Measurements from ENCODE around the gene SPNS2.

SPNS2 gene, protein sequence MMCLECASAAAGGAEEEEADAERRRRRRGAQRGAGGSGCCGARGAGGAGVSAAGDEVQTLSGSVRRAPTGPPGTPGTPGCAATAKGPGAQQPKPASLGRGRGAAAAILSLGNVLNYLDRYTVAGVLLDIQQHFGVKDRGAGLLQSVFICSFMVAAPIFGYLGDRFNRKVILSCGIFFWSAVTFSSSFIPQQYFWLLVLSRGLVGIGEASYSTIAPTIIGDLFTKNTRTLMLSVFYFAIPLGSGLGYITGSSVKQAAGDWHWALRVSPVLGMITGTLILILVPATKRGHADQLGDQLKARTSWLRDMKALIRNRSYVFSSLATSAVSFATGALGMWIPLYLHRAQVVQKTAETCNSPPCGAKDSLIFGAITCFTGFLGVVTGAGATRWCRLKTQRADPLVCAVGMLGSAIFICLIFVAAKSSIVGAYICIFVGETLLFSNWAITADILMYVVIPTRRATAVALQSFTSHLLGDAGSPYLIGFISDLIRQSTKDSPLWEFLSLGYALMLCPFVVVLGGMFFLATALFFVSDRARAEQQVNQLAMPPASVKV
- 0.97 to 1.7 reads per million in 2 donors for total RNA-seq

DNA sequence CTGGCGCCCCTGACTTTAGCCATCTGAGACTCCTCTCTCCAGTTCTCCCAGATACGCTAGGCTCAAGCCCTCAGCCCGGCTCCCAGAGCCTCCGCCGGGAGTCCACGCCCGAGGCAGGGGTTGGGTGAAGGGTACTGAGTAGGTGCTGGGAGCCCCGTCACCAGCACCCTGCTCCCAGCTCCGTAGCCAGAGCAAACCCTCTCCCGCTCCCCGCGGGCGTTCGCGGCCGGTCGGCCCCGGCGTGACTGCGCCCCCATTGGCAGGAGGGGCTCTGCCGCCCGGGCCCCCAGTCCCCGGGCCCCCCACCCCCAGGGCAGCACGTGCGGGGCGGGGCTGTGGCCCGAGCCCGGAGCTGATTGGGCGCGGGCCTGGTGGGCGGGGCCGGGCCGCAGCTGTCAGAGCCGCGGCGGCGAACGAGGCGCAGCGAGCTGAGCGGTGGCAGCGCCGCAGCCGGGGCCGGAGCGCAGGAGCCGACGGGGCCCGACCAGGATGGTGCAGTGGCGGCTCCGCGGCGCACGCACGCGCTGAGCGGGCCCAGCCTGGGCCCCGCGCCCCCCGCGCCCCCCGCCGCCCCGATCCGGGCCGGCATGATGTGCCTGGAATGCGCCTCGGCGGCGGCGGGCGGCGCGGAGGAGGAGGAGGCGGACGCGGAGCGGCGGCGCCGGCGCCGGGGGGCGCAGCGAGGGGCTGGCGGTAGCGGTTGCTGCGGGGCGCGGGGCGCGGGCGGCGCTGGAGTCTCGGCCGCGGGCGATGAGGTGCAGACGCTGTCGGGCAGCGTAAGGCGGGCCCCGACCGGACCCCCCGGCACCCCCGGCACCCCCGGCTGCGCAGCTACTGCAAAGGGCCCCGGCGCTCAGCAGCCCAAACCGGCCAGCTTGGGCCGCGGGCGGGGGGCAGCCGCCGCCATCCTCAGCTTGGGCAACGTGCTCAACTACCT lies at the start of gene SPNS2:
Gene SPNS2, plus strand, starts transcription at position 421 of the 937 bp plus-strand sequence. Its CDS starts 167 bp downstream, at position 588.
- peak; percentile 41 for DNase-seq

DNA sequence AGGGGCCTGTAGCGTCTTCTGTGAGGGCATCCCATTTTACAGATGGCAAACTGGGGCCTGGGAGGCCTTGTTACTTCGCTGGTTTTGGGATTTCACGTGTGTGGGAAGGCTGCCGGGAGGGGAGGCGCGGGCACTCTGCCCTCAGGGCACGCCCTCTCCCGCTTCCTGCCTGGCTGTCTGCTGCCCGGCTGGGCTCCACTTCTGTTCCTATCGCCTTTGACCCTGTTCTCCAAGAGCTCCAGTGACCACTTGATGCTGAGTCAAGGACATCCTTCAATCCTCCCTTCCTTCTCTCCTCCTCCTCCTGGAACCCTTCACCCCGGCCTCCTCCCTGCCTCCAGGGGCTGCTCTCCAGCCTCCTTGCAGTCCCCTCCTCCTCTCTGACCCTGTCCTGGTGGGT lies 48.9 kb upstream of the SPNS2 start:
- DNase-seq: no peak

DNA sequence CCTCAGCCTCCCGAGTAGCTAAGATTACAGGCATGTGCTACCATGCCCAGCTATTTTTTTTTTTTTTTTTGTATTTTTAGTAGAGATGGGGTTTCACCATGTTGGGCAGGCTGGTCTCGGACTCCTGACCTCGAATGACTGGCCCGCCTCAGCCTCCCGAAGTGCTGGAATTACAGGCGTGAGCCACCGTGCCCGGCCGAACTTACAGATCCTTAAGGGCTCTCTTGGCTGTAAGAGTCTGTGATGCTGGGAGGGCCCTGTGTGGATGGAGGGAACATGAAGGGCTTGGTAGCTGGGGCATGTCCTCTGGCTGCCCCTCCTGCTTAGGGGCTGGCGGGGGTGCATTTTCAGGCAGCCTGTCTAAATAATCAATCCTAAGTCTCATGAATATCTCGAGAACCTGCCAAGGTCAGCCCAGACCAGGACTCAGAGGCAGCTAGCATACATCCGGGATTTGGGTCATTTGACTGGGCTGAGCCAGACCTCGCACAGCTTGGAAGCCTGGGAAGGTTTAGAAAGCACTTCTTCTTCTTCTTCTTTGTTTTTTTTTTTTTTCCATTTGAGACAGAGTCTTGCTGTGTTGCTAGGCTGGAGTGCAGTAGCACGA lies 47.9 kb upstream of the SPNS2 start:
- DNase-seq: no peak

DNA sequence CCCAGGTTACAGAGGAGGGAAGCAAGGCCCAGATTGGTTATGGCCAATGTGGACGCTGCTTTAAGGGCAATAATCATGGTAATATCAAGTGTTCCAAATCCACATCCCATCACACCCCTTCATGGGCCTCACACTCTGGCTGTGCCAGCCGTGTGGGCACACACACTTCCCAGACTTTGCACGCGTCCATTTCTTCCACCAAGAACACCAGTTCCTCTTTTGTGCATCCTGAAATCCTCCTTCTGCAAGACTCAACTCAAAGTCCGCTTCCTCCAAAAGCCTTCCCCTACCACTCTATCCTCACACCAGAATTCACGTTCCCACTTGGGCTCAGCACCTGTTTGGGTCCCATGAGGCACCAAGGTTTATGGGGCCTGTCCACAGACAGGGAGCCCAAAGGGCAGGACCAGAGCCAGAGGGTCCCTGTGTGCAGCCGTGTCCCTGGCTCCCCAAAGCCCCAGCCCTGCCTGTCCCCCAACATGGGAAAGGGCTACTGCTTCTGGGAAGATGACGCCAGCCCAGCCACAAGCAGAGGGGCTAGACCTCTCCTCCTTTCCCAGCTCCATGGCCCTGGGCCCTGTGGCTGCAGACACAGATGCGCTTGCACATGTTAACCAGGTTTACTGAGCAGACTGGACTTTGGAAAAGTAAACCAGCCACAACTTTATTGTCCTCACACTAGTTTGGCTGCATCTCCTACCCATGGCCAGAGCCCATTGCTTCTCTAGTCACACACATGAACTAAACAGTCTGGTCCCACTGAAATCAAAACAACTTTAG lies 44.7 kb upstream of the SPNS2 start:
- DNase-seq: no peak

DNA sequence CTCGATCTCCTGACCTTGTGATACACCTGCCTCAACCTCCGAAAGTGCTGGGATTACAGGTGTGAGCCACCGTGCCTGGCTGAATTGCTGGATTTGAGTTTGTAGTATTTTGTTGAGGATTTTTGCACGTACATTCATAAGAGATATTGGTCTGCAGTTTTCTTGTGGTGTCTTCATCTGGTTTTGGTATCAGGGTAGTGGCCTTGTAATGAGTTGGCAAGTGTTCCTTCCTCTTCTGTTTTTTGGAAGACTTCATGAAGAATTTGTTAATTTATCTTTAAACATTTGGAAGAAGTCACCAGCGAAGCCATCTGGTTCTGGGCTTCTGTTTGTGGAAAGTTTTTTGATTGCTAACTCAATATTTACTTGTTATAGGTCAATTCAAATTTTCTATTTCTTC lies 38.0 kb upstream of the SPNS2 start:
- DNase-seq: no peak

DNA sequence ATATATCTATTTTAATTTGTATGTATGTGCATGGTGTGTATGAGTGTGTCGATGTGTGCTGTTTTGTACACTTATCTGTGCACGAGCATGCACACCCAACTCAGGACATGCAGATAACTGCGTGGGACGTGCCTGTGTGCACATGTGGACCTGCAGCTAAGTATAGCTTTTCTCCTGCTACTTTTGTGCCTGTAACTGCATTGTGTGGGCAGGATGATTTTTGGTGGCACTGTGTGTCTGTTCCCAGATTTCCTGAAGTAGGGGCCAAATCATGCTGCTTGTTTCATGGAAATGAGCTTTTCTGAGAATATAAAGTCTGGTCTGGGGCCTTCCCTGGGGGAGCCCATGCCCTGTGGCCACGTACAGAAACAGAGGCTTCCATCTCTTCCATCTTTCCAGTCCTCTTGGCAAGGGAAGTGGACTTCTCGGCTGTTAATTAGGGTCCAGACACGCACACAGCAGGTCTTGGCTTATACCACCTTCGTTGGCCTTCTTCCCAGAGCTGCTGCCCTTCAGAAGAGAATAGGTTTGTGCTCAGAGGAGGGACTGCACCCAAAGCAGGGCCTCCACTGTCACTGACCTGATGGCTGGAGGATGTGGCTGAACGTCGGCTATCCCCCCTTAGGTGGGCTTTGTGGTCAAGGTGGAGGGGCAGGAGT lies 34.7 kb upstream of the SPNS2 start:
- no peak for DNase-seq

DNA sequence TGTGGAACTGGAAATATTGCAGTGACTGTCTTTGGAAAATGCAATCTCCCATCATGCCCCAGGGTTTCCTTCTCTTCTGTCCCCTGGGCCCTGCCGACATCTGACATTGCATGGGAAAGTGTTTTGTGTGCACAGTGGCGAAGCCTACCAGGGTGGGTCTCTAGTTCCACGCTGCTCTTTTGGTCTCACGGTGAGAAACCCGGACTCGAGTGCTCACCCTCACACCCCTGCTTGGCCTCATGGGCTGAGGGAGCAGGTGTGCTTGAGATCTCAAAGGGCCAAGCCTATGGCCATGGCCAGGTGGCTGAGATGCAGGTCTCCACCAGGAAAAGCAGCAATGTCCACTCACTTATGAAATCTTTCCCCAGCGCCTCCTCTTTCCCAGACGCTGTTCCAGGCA lies 32.9 kb upstream of the SPNS2 start:
- DNase-seq: no peak

DNA sequence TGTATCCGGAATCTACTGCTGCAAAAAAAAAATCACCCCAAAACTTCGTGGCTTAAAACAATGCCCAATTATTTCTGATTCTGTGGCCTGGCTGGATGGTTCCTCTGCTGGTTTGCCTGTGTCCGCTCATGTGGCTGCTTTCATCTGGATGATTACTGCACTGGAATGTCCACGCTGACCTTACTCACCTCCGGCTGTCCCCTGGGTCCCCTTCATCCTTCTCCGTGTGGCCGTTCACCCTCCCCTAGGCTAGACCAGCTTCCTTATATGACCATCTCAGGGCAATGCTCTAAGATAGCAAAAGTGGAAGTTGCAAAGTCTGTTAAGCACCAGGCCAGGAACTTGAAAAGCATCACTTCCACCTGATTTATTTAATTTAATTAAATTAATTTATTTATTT lies 31.4 kb upstream of the SPNS2 start:
- DNase-seq: no peak

DNA sequence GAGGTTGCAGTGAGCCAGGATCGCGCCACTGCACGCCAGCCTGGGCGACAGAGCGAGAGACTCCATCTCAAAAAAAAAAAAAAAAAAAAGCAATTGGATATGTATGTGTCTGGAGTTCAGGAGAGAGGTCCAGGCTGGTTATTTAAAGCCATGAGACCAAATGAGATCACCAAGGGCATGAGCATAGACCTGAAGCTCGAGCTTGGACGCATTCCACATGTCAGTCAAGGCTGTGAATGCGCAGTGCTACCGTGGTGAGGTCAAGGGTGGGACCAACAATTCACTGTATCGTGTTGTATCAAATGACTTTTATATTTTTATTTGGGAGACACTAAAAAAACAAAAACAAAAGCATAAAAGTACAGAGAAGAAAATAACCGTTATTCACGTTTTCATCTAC lies 29.1 kb upstream of the SPNS2 start:
- no peak for DNase-seq

DNA sequence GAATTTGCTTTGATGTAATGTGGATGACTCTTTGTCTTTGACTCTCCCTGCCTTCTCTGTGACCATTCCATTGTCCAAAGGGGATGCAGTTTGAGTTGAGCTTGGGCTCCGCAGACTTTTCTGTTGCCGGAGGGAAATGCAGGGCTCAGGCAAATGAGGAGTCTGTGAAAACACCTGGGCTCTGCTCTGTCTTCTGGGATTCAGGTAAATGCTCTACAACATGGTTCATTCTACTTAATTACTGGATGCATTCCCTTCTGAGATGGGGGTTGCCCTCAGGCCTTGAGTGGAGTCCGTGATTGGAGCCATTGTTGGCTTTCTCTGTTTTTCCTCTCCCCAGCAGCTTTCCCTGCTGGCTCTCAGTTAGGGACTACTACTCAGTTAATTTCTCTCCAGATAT lies 26.4 kb upstream of the SPNS2 start:
- DNase-seq: no peak

DNA sequence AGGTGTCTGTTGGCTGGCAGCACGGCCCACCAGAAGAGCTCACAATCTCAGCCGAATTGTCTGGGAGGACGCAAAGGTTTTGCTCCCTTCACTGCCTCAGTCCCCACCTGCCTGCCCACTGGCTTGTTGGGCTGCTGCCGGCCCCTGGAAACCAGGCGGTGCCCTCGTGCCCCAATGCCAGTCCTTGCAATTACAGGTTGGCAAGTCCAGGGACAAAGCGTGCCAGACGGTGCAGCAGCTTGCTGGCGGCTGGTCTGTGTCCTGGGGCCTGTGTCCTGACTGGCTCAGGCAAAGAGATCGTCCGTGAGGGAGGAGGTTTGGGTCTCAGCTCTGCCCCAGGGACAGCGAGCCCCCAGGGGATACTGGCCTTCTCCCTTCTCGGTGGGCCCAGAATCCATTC lies 24.6 kb upstream of the SPNS2 start:
- DNase-seq: no peak

DNA sequence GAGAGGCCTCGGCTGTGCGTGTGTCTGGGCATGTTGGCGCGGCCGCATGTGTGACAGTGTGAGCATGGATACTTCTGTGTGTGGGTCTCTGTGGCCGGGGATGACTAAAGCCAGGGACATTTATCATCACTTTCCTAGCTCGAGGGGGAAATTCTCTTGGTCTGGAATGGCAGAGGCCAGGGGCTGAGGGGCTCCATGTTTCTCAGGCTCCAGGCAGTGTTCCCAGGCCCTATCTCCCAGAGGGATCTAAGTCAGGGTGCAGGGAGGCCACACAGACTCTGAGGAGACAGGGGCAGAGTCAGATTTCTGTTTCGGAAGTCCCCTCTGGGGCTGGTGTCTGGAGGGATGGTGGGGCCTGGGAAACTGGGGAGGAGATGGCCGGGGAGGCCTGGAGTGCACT lies 23.7 kb upstream of the SPNS2 start:
- DNase-seq: no peak

DNA sequence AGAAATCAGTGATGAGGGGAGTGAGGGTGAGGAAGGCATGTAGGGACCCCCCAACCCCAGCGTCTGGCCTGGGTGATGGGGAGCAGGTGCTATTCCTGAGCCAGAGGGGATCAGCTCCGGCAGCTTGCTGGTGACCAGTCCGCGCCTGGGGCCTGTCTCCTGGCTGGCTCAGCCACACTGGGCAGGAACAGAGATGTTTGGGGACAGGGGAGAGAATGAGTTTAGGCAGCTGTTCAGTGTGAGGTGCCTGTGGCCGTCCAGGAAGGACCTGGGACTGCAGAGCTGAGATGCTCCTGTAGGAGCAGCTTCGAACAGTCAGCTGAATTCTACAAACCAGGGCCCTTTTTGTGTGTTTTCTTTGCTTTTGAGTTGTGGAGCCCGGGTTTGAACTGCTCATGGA lies 23.2 kb upstream of the SPNS2 start:
- no peak for DNase-seq

DNA sequence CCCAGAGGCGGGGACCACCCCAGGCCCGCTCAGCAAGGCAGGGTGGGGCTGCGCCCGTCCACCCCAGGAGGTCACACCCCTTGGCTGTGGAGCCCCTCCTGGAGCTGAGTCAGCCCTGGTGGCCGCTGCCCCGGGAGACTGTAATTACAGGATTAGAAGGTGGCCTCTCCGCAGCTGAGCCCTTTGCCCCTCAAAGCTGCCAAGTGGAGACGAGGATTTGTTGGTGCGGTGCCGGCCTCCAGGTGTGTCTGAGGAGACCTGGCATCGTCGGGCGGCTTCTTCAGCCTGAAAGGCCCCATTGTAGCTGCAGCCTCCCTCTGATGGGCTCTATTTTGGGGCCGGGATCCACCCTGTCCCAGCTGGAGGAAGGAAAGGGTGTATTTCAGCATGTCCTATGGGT lies 22.7 kb upstream of the SPNS2 start:
- no peak for DNase-seq

DNA sequence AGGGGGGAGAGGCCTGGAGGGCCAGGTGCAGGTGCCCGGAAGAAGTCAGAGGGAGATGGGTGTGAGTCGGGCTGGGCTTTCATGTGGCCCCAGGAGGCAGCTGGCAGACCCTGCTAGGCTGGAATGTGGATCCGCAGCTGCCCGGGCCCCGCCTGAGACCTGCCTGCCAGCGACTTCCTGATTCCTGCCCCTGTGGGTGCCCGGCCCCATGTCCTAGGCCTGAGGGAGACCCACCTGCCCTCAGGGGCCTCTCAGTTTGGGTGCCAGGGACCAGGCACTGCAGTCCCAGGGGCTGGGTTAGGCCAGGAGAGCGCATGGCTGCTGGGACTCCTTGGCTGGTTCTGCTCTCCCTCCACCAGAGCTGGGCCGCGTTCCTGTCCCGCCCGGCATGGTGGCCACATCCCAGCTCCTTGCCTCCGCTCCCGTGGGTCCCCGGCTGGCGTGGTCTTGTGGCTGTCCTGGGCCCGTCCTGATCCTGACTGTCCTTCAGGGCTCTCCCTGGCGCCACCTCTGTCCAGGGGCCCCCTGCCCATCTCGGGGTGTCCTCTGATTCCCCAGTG lies 22.1 kb upstream of the SPNS2 start:
- no peak for DNase-seq

DNA sequence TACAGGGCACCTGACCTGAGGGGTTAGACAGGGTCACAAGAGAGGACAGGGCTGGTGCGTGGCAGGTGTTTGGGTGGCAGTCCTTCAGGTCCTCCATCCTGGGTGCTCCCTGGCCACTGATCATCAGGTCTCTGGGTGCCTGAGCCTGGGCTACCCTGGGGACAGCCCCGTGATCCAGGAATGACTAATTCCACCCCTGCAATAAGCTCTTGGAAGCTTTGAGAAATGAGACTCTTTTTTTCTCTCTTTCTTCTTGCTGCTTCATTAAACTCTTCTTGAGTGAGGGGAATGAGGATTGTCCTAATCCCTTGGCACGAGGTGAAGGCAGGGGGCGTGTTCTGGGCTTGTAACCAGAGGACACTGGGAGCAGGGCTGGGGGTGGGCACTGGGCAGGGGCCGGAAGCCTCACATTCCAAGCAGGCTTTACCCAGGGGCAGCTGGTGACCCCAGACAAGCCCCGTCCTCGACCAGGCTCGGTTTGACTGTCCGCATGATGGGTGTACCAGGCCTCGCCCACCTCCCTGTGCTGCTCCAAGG lies 21.4 kb upstream of the SPNS2 start:
- no peak for DNase-seq

DNA sequence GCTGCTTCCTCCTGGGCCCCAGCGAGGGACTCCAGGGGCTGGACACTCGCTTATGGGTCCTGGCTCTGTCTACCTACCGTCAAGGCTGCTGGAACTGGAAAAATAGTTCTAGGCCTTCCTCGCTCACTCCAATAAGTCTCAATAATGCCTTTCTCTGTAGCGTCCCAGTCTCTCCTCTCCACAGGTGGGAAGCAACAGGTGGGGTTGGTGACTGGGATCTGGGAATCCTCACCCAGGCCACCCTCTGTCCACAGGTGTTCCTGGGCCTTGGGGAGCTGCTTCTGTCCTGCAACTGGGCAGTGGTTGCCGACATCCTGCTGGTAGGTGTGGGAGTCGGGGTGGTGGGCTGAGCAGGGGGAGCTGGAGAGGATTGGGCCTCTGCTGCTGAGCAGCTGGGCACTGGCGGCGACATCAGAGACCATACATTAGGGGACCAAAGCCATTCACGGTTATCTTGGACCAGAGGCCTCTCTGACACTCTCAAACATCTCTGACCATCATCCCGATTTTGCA lies 20.3 kb upstream of the SPNS2 start:
- no peak for DNase-seq

DNA sequence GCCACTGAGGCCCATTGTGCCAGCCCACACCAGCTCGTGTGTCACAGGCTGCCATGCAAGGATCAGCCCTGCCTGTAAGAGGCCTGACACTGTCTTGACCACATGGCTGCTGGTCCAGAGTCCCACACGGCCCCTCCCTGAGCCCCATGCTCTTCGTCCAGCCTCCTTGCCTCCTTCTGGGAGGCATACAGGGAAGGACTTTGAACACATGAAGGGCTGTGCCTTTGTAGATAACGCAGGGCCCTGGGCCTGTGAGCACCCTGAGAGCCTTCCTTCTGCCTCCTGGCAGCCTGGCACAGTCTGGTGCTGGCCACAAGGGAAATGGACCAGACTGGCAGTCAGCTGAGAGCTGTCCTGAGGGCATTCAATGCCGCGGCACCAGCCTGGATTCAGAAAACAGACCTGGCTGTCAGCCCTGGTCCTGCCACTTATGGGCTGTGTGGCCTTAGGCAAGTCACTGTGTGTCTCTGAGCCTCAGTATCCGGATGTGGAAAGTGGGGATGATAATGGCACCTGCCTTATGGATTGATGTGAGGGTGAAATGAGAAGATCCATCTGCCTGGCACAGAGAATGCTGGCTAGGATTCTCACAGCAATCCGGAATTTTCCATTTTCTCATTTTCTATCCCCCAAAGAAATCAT lies 19.2 kb upstream of the SPNS2 start:
- no peak for DNase-seq

DNA sequence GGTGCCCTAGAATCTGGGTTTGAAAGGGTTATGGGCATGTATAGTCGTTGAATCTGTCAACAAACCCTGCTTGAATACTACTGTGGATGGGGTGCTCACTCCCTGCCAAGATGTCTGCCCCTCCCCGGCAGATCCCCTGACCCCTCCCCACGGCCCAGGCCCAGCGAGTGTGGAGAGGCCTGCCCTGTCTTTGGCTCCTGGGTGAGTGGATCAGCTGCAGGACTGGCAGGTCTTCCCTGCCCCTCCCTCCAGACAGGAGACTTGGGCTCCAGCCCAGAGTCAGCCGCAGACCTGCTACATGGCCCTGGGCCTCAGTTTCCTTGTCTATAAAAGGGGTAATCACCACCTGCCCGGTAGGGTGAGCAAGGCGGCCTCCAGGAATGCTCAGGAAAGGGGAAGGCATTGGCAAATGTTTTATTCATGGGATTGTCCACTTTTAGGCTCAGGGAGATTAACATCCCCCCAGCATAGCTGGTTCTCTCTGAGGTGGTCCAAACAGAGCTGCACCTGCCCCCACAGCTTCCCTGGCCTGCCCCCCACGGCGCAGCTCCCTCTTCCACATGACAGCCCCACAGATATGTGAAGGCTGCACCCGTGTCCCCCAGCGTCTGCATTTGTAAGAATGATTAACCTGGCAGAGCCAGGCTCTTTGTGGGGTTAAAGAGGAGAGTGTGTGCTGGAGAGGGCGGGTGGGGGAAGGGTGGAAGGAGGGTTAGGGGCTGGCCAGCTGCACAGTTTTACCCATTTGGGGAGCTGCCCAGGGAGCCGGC lies 18.5 kb upstream of the SPNS2 start:
- DNase-seq: no peak
